CD4-positive, CD25-positive, alpha-beta regulatory T cell (primary cell): ENCODE results near the gene ARHGAP23. TPM values are rescaled to one million over a fixed set of nuclear protein-coding genes. Genes with fewer than 3 reads are reported as not detected.
A peak's percentile ranks its signal among the peaks of the same experiment; 100 is the strongest.

Experiments used
- ATAC-seq, 2 donors: fragments of 150-1000 bp; cut with Tn5 transposase; one replicate each; pipeline ENCODE4 v1.10.0; 2021; ENCODE audit warnings: low read depth in 2 of 2, moderate number of reproducible peaks in 2 of 2, moderate library complexity in 1 of 2
- DNase-seq, 3 donors: peaks; one replicate each; pipeline versions ENCODE4 v3.0.0 to v3.0.0-alpha.2; 2012 to 2022; ENCODE audit warnings: mixed read lengths in 1 of 3
- H3K27ac ChIP-seq: one replicate; pipeline ENCODE4 v1.7.0; 2013; ENCODE audit warnings: mild to moderate bottlenecking, low read length; ENCODE audit not compliant: insufficient read depth, poor library complexity, severe bottlenecking
- H3K27me3 ChIP-seq: one replicate; pipeline ENCODE4 v1.7.0; 2013; ENCODE audit warnings: low read length; ENCODE audit not compliant: control insufficient read depth, insufficient read depth
- H3K36me3 ChIP-seq: one replicate; pipeline ENCODE4 v1.7.0; 2013; ENCODE audit warnings: mild to moderate bottlenecking, low read length, moderate library complexity; ENCODE audit not compliant: control insufficient read depth, insufficient read depth
- H3K4me1 ChIP-seq: 2 replicates; pipeline ENCODE4 v1.7.0; 2013; ENCODE audit warnings: mild to moderate bottlenecking, low read length; ENCODE audit not compliant: insufficient read depth, control insufficient read depth, poor library complexity, severe bottlenecking
- H3K4me3 ChIP-seq: one replicate; pipeline ENCODE4 v1.7.0; 2013; ENCODE audit warnings: low read depth, mild to moderate bottlenecking, low read length, moderate library complexity
- H3K9me3 ChIP-seq, 2 experiments: 1 replicate in 1 of 2; 2 replicates in 1 of 2; pipeline ENCODE4 v1.7.0; 2013; ENCODE audit warnings: low read length in 2 of 2, mild to moderate bottlenecking in 1 of 2, moderate library complexity in 1 of 2; ENCODE audit not compliant: control insufficient read depth in 2 of 2
- H3K27ac Mint-ChIP-seq, 3 donors: one replicate each; pipeline ENCODE4 v1.8.0; 2020 to 2022; ENCODE audit warnings: mild to moderate bottlenecking in 3 of 3, mixed read lengths in 3 of 3, moderate library complexity in 2 of 3
- H3K27me3 Mint-ChIP-seq: one replicate; pipeline ENCODE4 v1.8.0; 2022; ENCODE audit warnings: mild to moderate bottlenecking, mixed read lengths
- H3K36me3 Mint-ChIP-seq: one replicate; pipeline ENCODE4 v1.8.0; 2020; ENCODE audit warnings: mixed read lengths
- H3K4me1 Mint-ChIP-seq, 4 donors: one replicate each; pipeline ENCODE4 v1.8.0; 2020 to 2022; ENCODE audit warnings: mixed read lengths in 4 of 4, mild to moderate bottlenecking in 1 of 4
- H3K4me3 Mint-ChIP-seq, 4 donors: one replicate each; pipeline ENCODE4 v1.8.0; 2020 to 2022; ENCODE audit warnings: mild to moderate bottlenecking in 4 of 4, mixed read lengths in 4 of 4, moderate library complexity in 3 of 4
- H3K9me3 Mint-ChIP-seq, 7 donors: one replicate each; pipeline ENCODE4 v1.8.0; 2020 to 2022; ENCODE audit warnings: mixed read lengths in 7 of 7, mild to moderate bottlenecking in 3 of 7, moderate library complexity in 2 of 7
- polyA plus RNA-seq, 4 donors: library from polyadenylated mRNA; unstranded; fragments of 300-500 nt; fragmentation: Illumina TruSeq; gene quantifications; one replicate each; pipeline ENCODE4 v1.2.3, GENCODE V29; 2021
- total RNA-seq: library from RNA; stranded (reverse); gene quantifications from one replicate; pipeline ENCODE4 v1.2.3, GENCODE V29; 2022

The ARHGAP23 gene
- total and polyA plus RNA-seq, 5 donors from 2014 or later: 0.22 to 2.3 (median 0.30) TPM; not detected in 2

DNA sequence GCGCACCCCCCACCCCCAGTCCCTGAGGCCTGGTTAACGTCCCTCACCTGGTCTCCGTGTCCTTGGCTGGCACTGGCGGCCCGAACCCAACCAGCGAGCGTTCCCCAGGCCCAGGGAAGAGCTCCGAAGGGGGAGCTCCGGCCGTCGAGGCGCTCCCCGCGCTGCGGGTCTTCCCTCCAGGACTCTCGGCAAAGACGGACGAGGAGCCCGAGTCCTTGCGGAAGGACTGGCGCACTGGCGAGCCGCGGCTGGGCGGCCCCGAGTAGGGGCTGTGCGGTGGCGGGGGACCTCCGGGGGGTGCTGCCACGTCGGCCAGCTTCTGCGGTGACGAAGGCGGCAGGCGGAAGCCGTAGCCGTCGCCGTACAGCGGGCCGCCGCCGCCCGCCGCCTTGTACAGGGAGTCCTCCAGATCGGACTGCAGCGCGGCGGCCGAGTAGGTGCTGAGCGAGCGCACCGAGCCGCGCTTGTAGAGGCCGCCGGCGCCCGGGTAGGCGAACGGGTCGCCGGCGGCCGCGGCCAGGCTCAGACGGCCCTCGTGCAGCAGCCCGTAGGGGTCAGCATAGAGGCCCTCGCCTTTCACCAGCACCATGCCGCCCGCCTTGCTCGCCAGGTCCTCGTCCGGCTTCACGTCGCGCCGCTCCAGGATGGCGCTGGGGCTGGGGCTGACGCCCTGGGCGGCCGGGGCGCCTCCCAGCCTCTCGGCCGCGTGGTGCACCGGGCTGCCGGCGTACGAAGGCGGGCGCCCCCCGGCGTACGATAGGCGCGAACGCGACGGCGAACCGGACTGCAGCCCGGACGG, 133.4 kb downstream of the ARHGAP23 start:
- Histone ChIP-seq H3K4me3 (no peak overlapping the region), H3K4me1 (peaks cover 38% of the 10 kb centered on the region), H3K27me3 (peaks cover 29% of the 10 kb centered on the region), H3K27ac (no peak overlapping the region), H3K36me3 (no peaks in the 10 kb centered on the region), H3K9me3 (no peaks in the 10 kb centered on the region)
- Mint-ChIP-seq H3K4me1 (peaks cover 0 to 51% (median 15%) of the 10 kb centered on the region in 4 donors), H3K27me3 (peaks cover 79% of the 10 kb centered on the region), H3K36me3 (no peaks in the 10 kb centered on the region), H3K4me3 (no peak overlapping the region), H3K27ac (no peak overlapping the region), H3K9me3 (no peaks in the 10 kb centered on the region)
- DNase-seq (peak in 1 of 3 donors; percentile 10), ATAC-seq (no peak)

Other genes starting within 250 kb of the ARHGAP23 start
- gene TBC1D3, start 235.9 kb upstream of the ARHGAP23 start, total RNA-seq: not detected
- gene TBC1D3, start 235.9 kb upstream of the ARHGAP23 start, polyA plus RNA-seq: not detected
- 12.8 TPM for gene MRPL45, start 131.3 kb upstream of the ARHGAP23 start, total RNA-seq
- 10 to 100 TPM; 27.1 to 35.0 (median 30.5) TPM for gene MRPL45, start 131.3 kb upstream of the ARHGAP23 start, polyA plus RNA-seq
- gene GPR179, start 84.5 kb upstream of the ARHGAP23 start, total RNA-seq: 0.07 TPM
- not detected for gene GPR179, start 84.5 kb upstream of the ARHGAP23 start, polyA plus RNA-seq
- gene SOCS7, start 76.6 kb upstream of the ARHGAP23 start, total RNA-seq: 14.4 TPM
- under 1 TPM; 0.32 to 0.47 (median 0.38) TPM for gene SOCS7, start 76.6 kb upstream of the ARHGAP23 start, polyA plus RNA-seq
- not detected for gene SRCIN1, start 177.5 kb downstream of the ARHGAP23 start, total RNA-seq
- not detected for gene SRCIN1, start 177.5 kb downstream of the ARHGAP23 start, polyA plus RNA-seq
- 0.59 TPM for gene EPOP, start 246.5 kb downstream of the ARHGAP23 start, total RNA-seq
- under 1 TPM in 1 of 4 donors, not detected in 3; 0.13 TPM for gene EPOP, start 246.5 kb downstream of the ARHGAP23 start, polyA plus RNA-seq